Measurements from ENCODE around the gene ZBTB48. TPM values are rescaled to one million over a fixed set of nuclear protein-coding genes. Genes with fewer than 3 reads are reported as not detected.
"Not testable (repeated sequence)": the region's sequence is repeated elsewhere in the genome, so short reads cannot be mapped to it uniquely, and the experiment has no call there.

ZBTB48 gene
- total RNA-seq, 1 experiment from 2014 or later = 14.4 TPM

DNA sequence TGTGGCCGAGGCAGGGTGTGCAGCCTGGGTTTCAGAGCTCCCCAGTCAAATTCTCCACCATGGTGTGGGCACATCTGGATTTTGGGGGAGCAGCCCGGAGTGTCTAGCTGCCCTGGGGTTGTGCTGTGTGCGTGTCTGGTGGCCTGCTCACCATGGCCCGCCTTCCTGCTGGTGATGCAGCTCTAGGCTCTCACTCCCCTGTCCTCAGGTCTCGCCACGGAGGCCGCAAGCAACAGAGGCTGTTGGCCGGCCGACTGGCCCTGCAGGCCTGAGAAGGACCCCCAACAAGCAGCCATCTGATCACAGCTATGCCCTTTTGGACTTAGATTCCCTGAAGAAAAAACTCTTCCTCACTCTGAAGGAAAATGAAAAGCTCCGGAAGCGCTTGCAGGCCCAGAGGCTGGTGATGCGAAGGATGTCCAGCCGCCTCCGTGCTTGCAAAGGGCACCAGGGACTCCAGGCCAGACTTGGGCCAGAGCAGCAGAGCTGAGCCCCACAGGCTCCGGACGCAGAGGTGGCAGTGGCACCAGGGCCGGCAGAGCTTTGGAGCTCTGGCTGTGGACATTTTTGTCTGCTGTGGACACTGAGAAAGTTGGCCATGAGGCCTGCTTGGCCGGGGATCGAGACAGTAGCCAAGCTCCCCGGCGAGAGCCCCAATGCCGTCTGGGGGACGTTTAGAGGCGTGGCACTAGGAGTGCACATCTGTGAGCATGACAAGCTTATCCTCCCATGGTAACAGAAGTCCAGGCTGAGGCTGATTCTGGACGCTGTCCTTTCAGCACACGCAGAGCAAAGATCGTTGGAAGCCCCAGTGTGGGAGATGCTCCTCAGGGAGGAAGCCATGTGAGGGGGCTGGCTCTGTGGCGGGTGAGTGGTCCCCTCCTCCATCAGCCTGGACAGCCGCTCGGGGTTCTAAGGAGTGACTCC is 53.1 kb downstream of the ZBTB48 start:
- DNase-seq (ENCODE audit: low read depth) = no peak

DNA sequence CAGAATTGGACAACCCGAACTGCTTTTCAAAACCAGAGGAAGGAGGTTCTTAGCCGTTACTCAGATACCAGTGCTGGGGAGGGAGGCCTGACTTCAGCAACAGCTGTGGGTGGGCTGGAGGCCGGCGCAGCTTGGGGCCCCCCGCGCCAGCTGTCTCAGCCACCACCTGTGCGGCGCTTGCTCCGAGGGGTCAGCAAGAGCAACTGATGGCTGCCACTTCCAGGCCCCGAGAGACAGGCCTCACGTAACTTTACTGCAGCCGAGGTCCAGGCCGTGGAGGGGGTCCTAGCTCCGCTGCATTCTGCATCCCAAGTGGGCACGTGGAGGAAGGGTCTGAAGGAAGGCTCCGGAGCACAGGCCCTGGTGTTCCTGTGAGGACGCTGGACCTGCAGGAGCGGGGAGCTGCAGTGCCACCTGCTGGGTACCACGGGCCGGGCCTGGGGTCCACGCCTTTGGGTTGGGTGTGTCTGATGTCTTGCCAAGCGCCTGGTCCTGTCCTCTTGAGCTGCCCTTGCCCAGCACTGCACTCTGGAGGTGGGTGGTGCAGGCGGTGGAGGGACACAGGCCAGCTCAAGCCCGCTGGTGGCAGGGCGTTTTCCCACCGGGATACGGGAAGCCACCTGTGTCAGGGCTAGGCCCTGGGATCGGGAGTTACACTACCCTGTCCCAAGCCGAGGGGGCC is 54.7 kb downstream of the ZBTB48 start:
- DNase-seq (ENCODE audit: low read depth) = peak; percentile 47

DNA sequence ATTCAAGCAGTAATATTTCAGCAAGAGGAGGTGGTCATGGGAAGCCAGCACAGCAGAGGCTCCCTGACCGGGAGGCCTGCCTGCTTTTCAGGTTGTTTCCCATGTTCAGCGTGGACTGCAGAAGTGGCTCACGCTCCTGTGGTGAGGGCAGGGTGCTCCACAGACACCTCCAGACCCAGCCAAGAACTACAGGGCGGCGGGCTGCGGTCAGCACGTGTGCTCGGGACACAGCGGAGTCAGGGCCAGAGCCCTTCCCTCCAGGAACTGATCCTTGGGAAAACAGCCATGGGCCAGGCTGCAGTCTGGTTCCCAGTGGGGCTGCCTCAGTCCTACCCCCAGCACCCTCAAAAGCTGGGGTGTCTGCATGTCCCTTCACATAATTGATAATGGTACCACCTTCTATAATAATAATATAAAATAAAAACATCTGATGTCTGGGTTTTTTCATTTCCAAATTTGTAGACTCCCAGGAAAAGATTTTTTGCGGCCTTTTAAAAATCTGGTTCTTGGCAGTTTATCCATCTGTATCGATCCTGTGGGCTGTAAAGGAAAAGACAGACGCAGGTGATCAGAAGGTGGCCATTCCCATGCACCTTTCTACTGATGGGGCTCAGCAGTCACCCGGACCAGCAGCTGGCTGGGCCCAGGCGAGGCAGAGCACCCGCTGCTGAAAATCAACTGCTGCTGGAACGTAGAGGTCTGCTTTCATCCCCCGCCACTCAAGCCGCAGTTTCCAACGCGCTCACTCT is 55.5 kb downstream of the ZBTB48 start:
- no peak for DNase-seq (ENCODE audit: low read depth)

DNA sequence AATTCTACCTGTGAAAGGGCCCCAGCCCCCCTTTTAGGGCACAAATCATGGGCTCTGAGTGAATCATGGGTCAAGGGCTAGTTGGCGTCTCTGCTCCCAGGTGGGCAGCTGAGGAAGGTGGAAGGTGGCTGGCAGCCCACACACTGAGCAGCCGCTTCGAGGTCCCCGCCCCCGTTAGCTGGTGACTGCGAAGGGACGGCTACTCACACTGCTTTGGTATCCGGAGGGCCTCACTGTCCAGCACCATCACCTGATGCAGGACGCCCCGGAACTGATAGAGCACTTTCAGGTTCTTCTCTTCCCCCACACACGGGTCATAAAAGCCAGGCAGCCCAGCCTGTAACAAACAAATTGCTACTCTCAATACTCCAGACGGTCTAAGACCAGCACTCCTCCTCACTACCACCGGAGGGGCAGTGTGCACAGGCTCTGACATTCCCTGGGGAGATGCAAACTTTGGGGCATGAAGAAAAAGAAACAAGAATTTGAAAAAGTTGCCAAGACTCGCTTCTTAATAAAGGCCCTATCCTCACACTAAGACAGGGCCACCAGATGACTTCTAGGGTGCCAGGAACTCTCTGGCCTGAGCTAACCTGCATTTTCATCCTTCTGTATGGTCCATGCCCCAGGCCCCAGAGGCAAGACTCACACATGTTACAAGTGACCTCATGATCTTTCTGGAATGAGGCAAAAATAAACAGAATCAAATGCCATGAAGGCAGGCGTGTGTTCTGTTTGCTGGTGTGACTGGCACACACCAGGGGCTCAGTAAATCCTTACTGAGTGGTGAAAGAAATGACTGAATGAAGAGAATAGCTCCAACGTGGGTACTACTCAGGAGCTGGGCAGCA is 56.3 kb downstream of the ZBTB48 start:
- no peak for DNase-seq (ENCODE audit: low read depth)

DNA sequence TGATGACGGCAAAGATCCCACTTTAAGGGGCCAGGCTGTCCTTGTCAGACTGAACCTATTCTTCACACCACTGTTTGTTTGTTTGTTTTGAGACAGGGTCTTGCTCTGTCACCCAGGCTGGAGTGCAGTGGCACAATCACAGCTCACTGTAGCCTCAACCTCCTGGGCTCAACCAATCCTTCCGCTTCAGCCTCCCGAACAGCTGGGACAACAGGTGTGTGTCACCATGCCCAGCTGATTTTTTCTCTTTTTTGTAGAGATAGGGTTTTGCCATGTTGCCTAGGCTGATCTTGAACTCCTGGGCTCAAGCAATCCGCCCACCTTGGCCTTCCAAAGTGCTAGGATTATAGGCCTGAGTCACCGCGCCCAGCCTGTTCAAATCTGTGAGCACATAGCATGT is 57.0 kb downstream of the ZBTB48 start:
- not testable (repeated sequence) for DNase-seq (ENCODE audit: low read depth)

DNA sequence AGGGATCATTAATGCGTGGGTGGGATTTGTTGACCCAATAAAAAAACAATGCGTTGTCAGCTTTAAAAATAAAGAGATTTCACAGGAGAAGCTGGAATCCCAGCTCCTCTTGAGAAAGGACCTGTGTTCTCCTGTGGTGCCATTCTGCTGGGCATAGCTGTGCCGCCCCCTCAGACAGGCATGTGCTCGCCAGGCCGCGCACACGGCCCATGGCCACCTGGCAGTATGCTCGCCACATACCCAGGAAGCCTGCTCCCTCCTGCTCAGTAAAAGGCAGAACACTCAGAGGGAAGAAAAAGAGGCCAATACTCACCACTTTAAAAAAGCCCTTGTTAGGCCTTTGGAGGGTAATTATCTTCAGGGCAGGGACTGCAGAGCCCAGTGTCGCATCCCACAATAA is 58.0 kb downstream of the ZBTB48 start:
- no peak for DNase-seq (ENCODE audit: low read depth)

DNA sequence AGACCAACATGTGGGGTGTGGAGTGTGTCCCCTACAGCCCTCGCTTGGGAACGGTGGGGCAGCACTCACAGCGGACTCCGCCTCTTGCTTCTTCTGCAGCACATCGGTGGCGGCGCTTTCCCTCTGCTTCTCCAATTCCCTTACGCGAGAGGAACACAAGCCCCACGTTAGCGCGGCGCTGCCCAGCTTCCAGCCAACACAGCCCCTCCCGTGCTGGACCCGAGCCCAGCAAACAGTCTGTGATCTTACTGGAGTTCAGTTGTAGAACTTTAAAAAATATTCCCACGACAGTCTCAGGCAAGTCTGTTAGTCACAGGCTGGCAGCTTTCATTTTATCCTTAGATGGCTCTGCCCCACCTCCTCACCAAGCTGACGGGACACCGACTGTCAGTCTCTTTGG is 58.4 kb downstream of the ZBTB48 start:
- DNase-seq (ENCODE audit: low read depth) = no peak

Small RNA genes within 50 kb of the gene (small RNA-seq; reads per million reads assigned to genes)
- not detected for gene RNU6-731P

Other genes starting within 250 kb of the ZBTB48 start
- gene ACOT7, start 186.2 kb upstream of the ZBTB48 start, total RNA-seq (2014; rRNA removed; shearing (Covaris generic)) = 101 and 179 TPM in 2 replicates
- 0.08 and 0.13 TPM in 2 replicates for gene HES2, start 160.1 kb upstream of the ZBTB48 start, total RNA-seq (2014; rRNA removed; shearing (Covaris generic))
- gene ESPN, start 155.2 kb upstream of the ZBTB48 start, total RNA-seq (2014; rRNA removed; shearing (Covaris generic)) = not detected in 2 replicates
- 12.9 and 14.7 TPM in 2 replicates for gene TNFRSF25, start 113.8 kb upstream of the ZBTB48 start, total RNA-seq (2014; rRNA removed; shearing (Covaris generic))
- 20.3 and 20.4 TPM in 2 replicates for gene PLEKHG5, start 88.3 kb upstream of the ZBTB48 start, total RNA-seq (2014; rRNA removed; shearing (Covaris generic))
- 35.5 and 44.3 TPM in 2 replicates for gene NOL9, start 25.5 kb upstream of the ZBTB48 start, total RNA-seq (2014; rRNA removed; shearing (Covaris generic))
- gene TAS1R1, start 24.7 kb upstream of the ZBTB48 start, total RNA-seq (2014; rRNA removed; shearing (Covaris generic)) = not detected in 2 replicates
- gene KLHL21, start 22.9 kb downstream of the ZBTB48 start, total RNA-seq (2014; rRNA removed; shearing (Covaris generic)) = 32.0 and 34.4 TPM in 2 replicates
- gene PHF13, start 33.7 kb downstream of the ZBTB48 start, total RNA-seq (2014; rRNA removed; shearing (Covaris generic)) = 6.9 and 15.4 TPM in 2 replicates
- gene THAP3, start 44.9 kb downstream of the ZBTB48 start, total RNA-seq (2014; rRNA removed; shearing (Covaris generic)) = 20.9 and 22.0 TPM in 2 replicates
- 40.6 and 44.7 TPM in 2 replicates for gene DNAJC11, start 121.8 kb downstream of the ZBTB48 start, total RNA-seq (2014; rRNA removed; shearing (Covaris generic))
- gene CAMTA1, start 205.5 kb downstream of the ZBTB48 start, total RNA-seq (2014; rRNA removed; shearing (Covaris generic)) = 48.1 and 59.2 TPM in 2 replicates